HEK293 (cell line): ENCODE data around the gene FAM9A.

Experiments used
- CTCF ChIA-PET: fragments of 350-600 bp; formaldehyde crosslinking; extraction: SDS; loops from one replicate; lab custom pipeline; 2021; ENCODE audit warnings: antibody characterized with exemption; lab: Yijun Ruan, JAX
- POLR2A ChIA-PET: fragments of 300-600 bp; formaldehyde crosslinking; extraction: SDS; loops from one replicate; lab custom pipeline; 2020; ENCODE audit warnings: antibody characterized with exemption, inconsistent platforms; lab: Yijun Ruan, JAX
- H3K27ac ChIP-seq: fragments of 200-500 bp; sonication (Bioruptor generic); 2 replicates; pipeline ENCODE4 v1.5.1; 2014; ENCODE audit warnings: low read depth, low read length, control low read depth, inconsistent platforms; ENCODE audit errors: extremely low read depth
- H3K36me3 ChIP-seq, 2 experiments: fragments of 200-500 bp in 1 of 2; sonication (Bioruptor generic) in 1 of 2; 1 replicate in 1 of 2; 2 replicates in 1 of 2; pipeline ENCODE4 v1.5.1; 2014 to 2017; ENCODE audit warnings: inconsistent platforms in 2 of 2, low read length in 2 of 2; ENCODE audit not compliant: control insufficient read depth in 2 of 2, insufficient read depth in 1 of 2
- H3K4me1 ChIP-seq: fragments of 200-500 bp; sonication (Bioruptor generic); 2 replicates; pipeline ENCODE4 v1.5.1; 2014; ENCODE audit warnings: mild to moderate bottlenecking, low read length, inconsistent platforms; ENCODE audit not compliant: control insufficient read depth, insufficient read depth
- H3K4me3 ChIP-seq: 2 replicates; pipeline ENCODE4 v1.5.1; 2011; ENCODE audit warnings: low read depth, mild to moderate bottlenecking, control low read depth, low read length, moderate library complexity
- H3K9me3 ChIP-seq: fragments of 200-500 bp; sonication (Bioruptor generic); 2 replicates; pipeline ENCODE4 v1.5.1; 2014; ENCODE audit warnings: low read depth, low read length, inconsistent platforms; ENCODE audit not compliant: control insufficient read depth, insufficient read depth
- AEBP2 ChIP-seq: fragments of 450-650 bp; formaldehyde crosslinking; IDR thresholded peaks from 2 replicates; pipeline ENCODE4 v1.5.1; 2016; ENCODE audit warnings: missing biosample characterization, missing genetic modification characterization, borderline replicate concordance
- EGR2 ChIP-seq: fragments of 450-650 bp; formaldehyde crosslinking; IDR thresholded peaks from 2 replicates; pipeline ENCODE4 v1.5.1; 2016; ENCODE audit warnings: low read depth, missing biosample characterization, missing genetic modification characterization
- ZFHX2 ChIP-seq: fragments of 450-650 bp; formaldehyde crosslinking; conservative IDR thresholded peaks from 2 replicates; pipeline ENCODE4 v1.5.1; 2016; ENCODE audit warnings: missing biosample characterization, missing genetic modification characterization
- ZNF114 ChIP-seq: fragments of 450-650 bp; formaldehyde crosslinking; IDR thresholded peaks from 2 replicates; pipeline ENCODE4 v1.5.0; 2017; ENCODE audit warnings: missing biosample characterization, missing genetic modification characterization
- ZNF140 ChIP-seq: fragments of 450-650 bp; formaldehyde crosslinking; IDR thresholded peaks from 2 replicates; pipeline ENCODE4 v1.5.1; 2016; ENCODE audit warnings: missing biosample characterization, missing genetic modification characterization
- ZNF146 ChIP-seq: fragments of 450-650 bp; formaldehyde crosslinking; IDR thresholded peaks from 2 replicates; pipeline ENCODE4 v1.5.1; 2016; ENCODE audit warnings: missing biosample characterization, missing genetic modification characterization
- ZNF19 ChIP-seq: fragments of 450-650 bp; formaldehyde crosslinking; IDR thresholded peaks from 2 replicates; pipeline ENCODE4; 2016; ENCODE audit warnings: missing biosample characterization, missing genetic modification characterization, low read depth
- ZNF292 ChIP-seq: fragments of 450-650 bp; formaldehyde crosslinking; IDR thresholded peaks from 2 replicates; pipeline ENCODE4 v1.5.1; 2016; ENCODE audit warnings: low read depth, missing biosample characterization, missing genetic modification characterization, borderline replicate concordance
- ZNF311 ChIP-seq: fragments of 450-650 bp; formaldehyde crosslinking; IDR thresholded peaks from 2 replicates; pipeline ENCODE4 v1.5.1; 2017; ENCODE audit warnings: missing biosample characterization, missing genetic modification characterization, borderline replicate concordance
- ZNF354C ChIP-seq: fragments of 450-650 bp; formaldehyde crosslinking; IDR thresholded peaks from 2 replicates; pipeline ENCODE4 v1.5.1; 2016; ENCODE audit warnings: missing biosample characterization, missing genetic modification characterization, low read depth, borderline replicate concordance
- ZNF394 ChIP-seq: fragments of 450-650 bp; formaldehyde crosslinking; IDR thresholded peaks from 2 replicates; pipeline ENCODE4 v1.5.1; 2016; ENCODE audit warnings: missing biosample characterization, missing genetic modification characterization, mild to moderate bottlenecking, moderate library complexity, borderline replicate concordance
- ZNF510 ChIP-seq: fragments of 450-650 bp; formaldehyde crosslinking; IDR thresholded peaks from 2 replicates; pipeline ENCODE4 v1.5.1; 2018; ENCODE audit warnings: mild to moderate bottlenecking, missing genetic modification characterization, missing biosample characterization; ENCODE audit not compliant: insufficient replicate concordance
- ZNF549 ChIP-seq: fragments of 450-650 bp; IDR thresholded peaks from 2 replicates; pipeline ENCODE4 v1.5.1; 2018; ENCODE audit warnings: missing biosample characterization, missing genetic modification characterization, mild to moderate bottlenecking, inconsistent platforms, moderate library complexity
- ZNF623 ChIP-seq: fragments of 450-650 bp; formaldehyde crosslinking; IDR thresholded peaks from 2 replicates; pipeline ENCODE4 v1.5.1; 2016; ENCODE audit warnings: missing biosample characterization, missing genetic modification characterization
- ZNF624 ChIP-seq: fragments of 450-650 bp; formaldehyde crosslinking; IDR thresholded peaks from 2 replicates; pipeline ENCODE4 v1.5.1; 2017; ENCODE audit warnings: missing biosample characterization, missing genetic modification characterization
- ZNF660 ChIP-seq: fragments of 450-650 bp; IDR thresholded peaks from 2 replicates; pipeline ENCODE4 v1.5.1; 2018; ENCODE audit warnings: missing biosample characterization, mild to moderate bottlenecking, missing genetic modification characterization
- ZNF664 ChIP-seq: fragments of 450-650 bp; formaldehyde crosslinking; IDR thresholded peaks from 2 replicates; pipeline ENCODE4 v1.5.1; 2016; ENCODE audit warnings: missing biosample characterization, missing genetic modification characterization
- ZNF701 ChIP-seq: fragments of 450-650 bp; formaldehyde crosslinking; IDR thresholded peaks from 2 replicates; pipeline ENCODE4 v1.5.1; 2016; ENCODE audit warnings: missing biosample characterization, missing genetic modification characterization
- ZNF777 ChIP-seq: fragments of 450-650 bp; formaldehyde crosslinking; IDR thresholded peaks from 2 replicates; pipeline ENCODE4 v1.5.1; 2017; ENCODE audit warnings: missing biosample characterization, missing genetic modification characterization, borderline replicate concordance
- ZNF830 ChIP-seq: fragments of 450-650 bp; IDR thresholded peaks from 2 replicates; pipeline ENCODE4 v1.5.0; 2018; ENCODE audit warnings: missing biosample characterization, missing genetic modification characterization, low read depth, mild to moderate bottlenecking, moderate library complexity
- ZNF843 ChIP-seq: fragments of 450-650 bp; formaldehyde crosslinking; IDR thresholded peaks from 2 replicates; pipeline ENCODE4 v1.5.1; 2016; ENCODE audit warnings: missing biosample characterization, missing genetic modification characterization
- TF ChIP-seq, protein P1 (sequence below): fragments of 450-650 bp; formaldehyde crosslinking; IDR thresholded peaks from 2 replicates; pipeline ENCODE4 v1.5.1; 2016; ENCODE audit warnings: missing biosample characterization, missing genetic modification characterization
- TF ChIP-seq, protein P2 (sequence below): IDR thresholded peaks from 2 replicates; pipeline ENCODE4 v1.6.1; 2011; ENCODE audit warnings: mild to moderate bottlenecking, low read depth, low read length, borderline replicate concordance

Gene FAM9A

GRCh38 chrX:8813036-8813435, 11.9 kb upstream of the FAM9A start:
- CTCF ChIA-PET, result interaction anchor here (0.9 to 2.1 kb wide), 3 partner anchors 61 to 71 kb away, joined by 3 to 8 read pairs (median 6); no protein-coding TSS in a partner anchor
- H3K27ac ChIP-seq, result no peak overlapping the region
- TF ChIP-seq ZNF510 (no peak), ZNF292 (tag by site-specific recombination) (no peak), AEBP2 (tag by site-specific recombination) (no peak), ZNF830 (tag by site-specific recombination) (no peak), ZNF146 (no peak), ZNF777 (tag by site-specific recombination) (no peak)
- TF ChIP-seq, protein P1, sequence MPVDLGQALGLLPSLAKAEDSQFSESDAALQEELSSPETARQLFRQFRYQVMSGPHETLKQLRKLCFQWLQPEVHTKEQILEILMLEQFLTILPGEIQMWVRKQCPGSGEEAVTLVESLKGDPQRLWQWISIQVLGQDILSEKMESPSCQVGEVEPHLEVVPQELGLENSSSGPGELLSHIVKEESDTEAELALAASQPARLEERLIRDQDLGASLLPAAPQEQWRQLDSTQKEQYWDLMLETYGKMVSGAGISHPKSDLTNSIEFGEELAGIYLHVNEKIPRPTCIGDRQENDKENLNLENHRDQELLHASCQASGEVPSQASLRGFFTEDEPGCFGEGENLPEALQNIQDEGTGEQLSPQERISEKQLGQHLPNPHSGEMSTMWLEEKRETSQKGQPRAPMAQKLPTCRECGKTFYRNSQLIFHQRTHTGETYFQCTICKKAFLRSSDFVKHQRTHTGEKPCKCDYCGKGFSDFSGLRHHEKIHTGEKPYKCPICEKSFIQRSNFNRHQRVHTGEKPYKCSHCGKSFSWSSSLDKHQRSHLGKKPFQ (tag by site-specific recombination), result no peak
- TF ChIP-seq, all 188 proteins: peak for 0
- Histone ChIP-seq H3K36me3 (no peaks in the 10 kb centered on the region), H3K4me3 (no peak overlapping the region), H3K9me3 (no peaks in the 10 kb centered on the region), H3K4me1 (no peaks in the 10 kb centered on the region)
- POLR2A ChIA-PET, result no interaction called here

- POLR2A ChIA-PET, result interaction anchor here (0.6 kb wide), 1 partner anchor 606 kb away, joined by 4 read pairs; no protein-coding TSS in a partner anchor
- CTCF ChIA-PET, result interaction anchor here (0.7 to 2.1 kb wide), 2 partner anchors 59 to 61 kb away, joined by 5 to 8 read pairs; no protein-coding TSS in a partner anchor
- H3K27ac ChIP-seq, result no peak overlapping the region
- TF ChIP-seq ZNF146 (no peak), ZNF114 (tag by site-specific recombination) (no peak), ZNF843 (no peak), ZFHX2 (tag by site-specific recombination) (no peak), ZNF311 (tag by site-specific recombination) (no peak), ZNF549 (tag by site-specific recombination) (no peak), EGR2 (no peak), ZNF354C (no peak), ZNF830 (tag by site-specific recombination) (no peak), ZNF701 (tag by site-specific recombination) (no peak), ZNF140 (tag by site-specific recombination) (no peak), ZNF394 (tag by site-specific recombination) (no peak), ZNF664 (tag by site-specific recombination) (no peak), ZNF19 (tag by site-specific recombination) (no peak), ZNF660 (tag by site-specific recombination) (no peak), ZNF623 (tag by site-specific recombination) (no peak), ZNF624 (tag by site-specific recombination) (no peak)
- TF ChIP-seq, protein P2, sequence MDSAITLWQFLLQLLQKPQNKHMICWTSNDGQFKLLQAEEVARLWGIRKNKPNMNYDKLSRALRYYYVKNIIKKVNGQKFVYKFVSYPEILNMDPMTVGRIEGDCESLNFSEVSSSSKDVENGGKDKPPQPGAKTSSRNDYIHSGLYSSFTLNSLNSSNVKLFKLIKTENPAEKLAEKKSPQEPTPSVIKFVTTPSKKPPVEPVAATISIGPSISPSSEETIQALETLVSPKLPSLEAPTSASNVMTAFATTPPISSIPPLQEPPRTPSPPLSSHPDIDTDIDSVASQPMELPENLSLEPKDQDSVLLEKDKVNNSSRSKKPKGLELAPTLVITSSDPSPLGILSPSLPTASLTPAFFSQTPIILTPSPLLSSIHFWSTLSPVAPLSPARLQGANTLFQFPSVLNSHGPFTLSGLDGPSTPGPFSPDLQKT, result no peak
- H3K4me1 ChIP-seq, result no peaks in the 10 kb centered on the region
- no peak overlapping the region for H3K4me3 ChIP-seq
- H3K9me3 ChIP-seq, result no peaks in the 10 kb centered on the region
- no peaks in the 10 kb centered on the region for H3K36me3 ChIP-seq
Observed at GRCh38 chrX:8811611-8812010, 10.4 kb upstream of the FAM9A start.
